DOHH2 (cell line): Measurements from ENCODE around the gene TMEM260.

Experiments used
- H3F3A ChIP-seq: fragments of 200-600 bp; sonication (generic), shearing (Covaris generic); 2 replicates; pipeline ENCODE4 v1.6.0; 2016; ENCODE audit warnings: antibody characterized with exemption, mild to moderate bottlenecking; ENCODE audit not compliant: control insufficient read depth, insufficient read depth
- H3K27ac ChIP-seq: fragments of 200-600 bp; sonication (generic); 2 replicates; pipeline ENCODE4 v1.5.1; 2014; ENCODE audit warnings: low read depth, mild to moderate bottlenecking, low read length, moderate library complexity
- H3K27me3 ChIP-seq: fragments of 200-600 bp; sonication (generic); 2 replicates; pipeline ENCODE4 v1.6.1; 2014; ENCODE audit warnings: mild to moderate bottlenecking, low read length, mixed read lengths; ENCODE audit not compliant: control insufficient read depth
- H3K36me3 ChIP-seq: fragments of 200-600 bp; sonication (generic); 2 replicates; pipeline ENCODE4 v1.6.1; 2014; ENCODE audit warnings: mild to moderate bottlenecking, low read length, moderate library complexity, mixed read lengths; ENCODE audit not compliant: control insufficient read depth
- H3K4me1 ChIP-seq: fragments of 200-600 bp; sonication (generic); 2 replicates; pipeline ENCODE4 v1.6.1; 2014; ENCODE audit warnings: mild to moderate bottlenecking, low read length, mixed read lengths; ENCODE audit not compliant: control insufficient read depth
- H3K4me2 ChIP-seq: fragments of 200-600 bp; sonication (generic); 2 replicates; pipeline ENCODE4 v1.6.0; 2014; ENCODE audit warnings: mild to moderate bottlenecking, low read length, moderate library complexity
- H3K4me3 ChIP-seq: fragments of 200-600 bp; sonication (generic); 2 replicates; pipeline ENCODE4 v1.5.1; 2014; ENCODE audit warnings: mild to moderate bottlenecking, low read length, mixed read lengths
- H3K79me2 ChIP-seq: fragments of 200-600 bp; sonication (generic); 2 replicates; pipeline ENCODE4 v1.6.1; 2014; ENCODE audit warnings: mild to moderate bottlenecking, low read length, mixed read lengths; ENCODE audit not compliant: control insufficient read depth
- H3K9me2 ChIP-seq: fragments of 200-600 bp; sonication (generic); replicated peaks from 2 replicates; pipeline ENCODE4 v1.6.1; 2014; ENCODE audit warnings: mild to moderate bottlenecking, low read length, mixed read lengths; ENCODE audit not compliant: control insufficient read depth
- H3K9me3 ChIP-seq: fragments of 200-600 bp; sonication (generic); 2 replicates; pipeline ENCODE4 v1.6.1; 2014; ENCODE audit warnings: antibody characterized with exemption, low read length, mixed read lengths; ENCODE audit not compliant: control insufficient read depth, insufficient read depth
- H4K20me1 ChIP-seq: fragments of 200-600 bp; sonication (generic); 2 replicates; pipeline ENCODE4 v1.6.0; 2014; ENCODE audit warnings: low read depth, mild to moderate bottlenecking, antibody characterized with exemption, low read length, moderate library complexity; ENCODE audit not compliant: control insufficient read depth, insufficient read depth
- CTCF ChIP-seq: fragments of 200-600 bp; sonication (generic); IDR thresholded peaks from one replicate; pipeline ENCODE4 v1.5.1; 2014; ENCODE audit warnings: antibody characterized with exemption, mild to moderate bottlenecking, low read depth, low read length; ENCODE audit not compliant: poor library complexity, severe bottlenecking
- EZH2phosphoT487 ChIP-seq: fragments of 200-600 bp; sonication (generic); IDR thresholded peaks from 2 replicates; pipeline ENCODE4 v1.6.1; 2017; ENCODE audit warnings: borderline replicate concordance, mild to moderate bottlenecking, antibody characterized with exemption, low read length, moderate library complexity, mixed read lengths

Gene TMEM260

GRCh38 chr14:56539862-56540261, 39.7 kb upstream of the TMEM260 start:
- Histone ChIP-seq H3K4me2 (no peak overlapping the region), H3K9me2 (no peaks in the 10 kb centered on the region), H4K20me1 (no peaks in the 10 kb centered on the region), H3K9me3 (no peaks in the 10 kb centered on the region), H3K4me3 (no peak overlapping the region), H3K36me3 (no peaks in the 10 kb centered on the region), H3K27ac (no peak overlapping the region), H3K27me3 (no peaks in the 10 kb centered on the region), H3K79me2 (no peaks in the 10 kb centered on the region), H3K4me1 (no peaks in the 10 kb centered on the region), H3F3A (no peaks in the 10 kb centered on the region)
- TF ChIP-seq EZH2phosphoT487 (no peak), CTCF (no peak)

GRCh38 chr14:56543436-56543835, 36.2 kb upstream of the TMEM260 start:
- H3K36me3 ChIP-seq, result no peaks in the 10 kb centered on the region
- no peaks in the 10 kb centered on the region for H4K20me1 ChIP-seq
- H3K27me3 ChIP-seq, result no peaks in the 10 kb centered on the region
- H3K79me2 ChIP-seq, result no peaks in the 10 kb centered on the region
- H3K4me2 ChIP-seq, result no peak overlapping the region
- no peaks in the 10 kb centered on the region for H3F3A ChIP-seq
- no peak overlapping the region for H3K27ac ChIP-seq
- no peak overlapping the region for H3K4me3 ChIP-seq
- TF ChIP-seq EZH2phosphoT487, result no peak
- TF ChIP-seq CTCF, result no peak
- no peaks in the 10 kb centered on the region for H3K4me1 ChIP-seq
- no peaks in the 10 kb centered on the region for H3K9me3 ChIP-seq
- H3K9me2 ChIP-seq, result no peaks in the 10 kb centered on the region

- TF ChIP-seq EZH2phosphoT487 (no peak), CTCF (no peak)
- Histone ChIP-seq H4K20me1 (no peaks in the 10 kb centered on the region), H3K4me2 (no peak overlapping the region), H3K9me3 (no peaks in the 10 kb centered on the region), H3K27ac (no peak overlapping the region), H3K79me2 (no peaks in the 10 kb centered on the region), H3K27me3 (peaks cover 3% of the 10 kb centered on the region; the same call in 1 of the 2 replicates), H3K9me2 (no peaks in the 10 kb centered on the region), H3K36me3 (no peaks in the 10 kb centered on the region), H3K4me1 (no peaks in the 10 kb centered on the region), H3F3A (no peaks in the 10 kb centered on the region), H3K4me3 (no peak overlapping the region)
Measured at GRCh38 chr14:56549721-56550120, 29.9 kb upstream of the TMEM260 start.

GRCh38 chr14:56552615-56553014, 27.0 kb upstream of the TMEM260 start:
- H4K20me1 ChIP-seq, result no peaks in the 10 kb centered on the region
- TF ChIP-seq CTCF (no peak), EZH2phosphoT487 (no peak)
- peaks cover 8% of the 10 kb centered on the region for H3K27me3 ChIP-seq
- no peaks in the 10 kb centered on the region for H3K79me2 ChIP-seq
- H3K27ac ChIP-seq, result no peak overlapping the region
- no peaks in the 10 kb centered on the region for H3K9me2 ChIP-seq
- no peaks in the 10 kb centered on the region for H3F3A ChIP-seq
- H3K4me2 ChIP-seq, result no peak overlapping the region
- H3K36me3 ChIP-seq, result no peaks in the 10 kb centered on the region
- no peak overlapping the region for H3K4me3 ChIP-seq
- H3K4me1 ChIP-seq, result no peaks in the 10 kb centered on the region
- no peaks in the 10 kb centered on the region for H3K9me3 ChIP-seq
